Left ventricle myocardium inferior (tissue), 1 donor: ENCODE results near the gene TSPYL1. TPM values are rescaled to one million over a fixed set of nuclear protein-coding genes. Genes with fewer than 3 reads are reported as not detected.
A peak's percentile ranks its signal among the peaks of the same experiment; 100 is the strongest.

Experiments used
- DNase-seq: peaks from one replicate; pipeline ENCODE4 v3.0.0-alpha.2; 2020
- H3K27ac ChIP-seq: fragments of 200-600 bp; replicated peaks from 2 replicates; pipeline ENCODE4 v1.8.0; 2021
- H3K27me3 ChIP-seq: fragments of 200-600 bp; 2 replicates; pipeline ENCODE4 v1.8.0; 2021; ENCODE audit warnings: low read depth
- H3K36me3 ChIP-seq: fragments of 200-600 bp; 2 replicates; pipeline ENCODE4 v1.8.0; 2021
- H3K4me1 ChIP-seq: fragments of 200-600 bp; 2 replicates; pipeline ENCODE4 v1.8.0; 2021
- H3K4me3 ChIP-seq: fragments of 200-600 bp; 2 replicates; pipeline ENCODE4 v1.8.0; 2021; ENCODE audit warnings: mild to moderate bottlenecking, moderate library complexity
- H3K9me3 ChIP-seq: fragments of 200-600 bp; replicated peaks from 2 replicates; pipeline ENCODE4 v1.8.0; 2021
- CTCF ChIP-seq: fragments of 200-600 bp; IDR thresholded peaks from 2 replicates; pipeline ENCODE4 v1.8.0; 2021; ENCODE audit warnings: antibody characterized with exemption, mild to moderate bottlenecking, borderline replicate concordance
- intact Hi-C: fragments of 100-400 bp; cut with micrococcal nuclease; formaldehyde crosslinking; loops from one replicate; pipeline ENCODE4 v1.11.0; 2022
- total RNA-seq: library from RNA; stranded (reverse); fragmentation: NEBNext Ultra II Directional; extraction: Animal tissue kit (Norgen Biotek cat#: 25700); gene quantifications from one replicate; pipeline ENCODE4 v1.2.1, GENCODE V29; 2021
- donor health status: DM: no; HTN: yes; CAD: no; lungs with severe emphysema.

TSPYL1 gene
- total RNA-seq, 1 donor from 2014 or later: 89.5 TPM

- Histone ChIP-seq H3K27ac (no peak overlapping the region), H3K4me3 (no peak overlapping the region), H3K36me3 (peaks cover 14% of the 10 kb centered on the region), H3K4me1 (peaks cover 32% of the 10 kb centered on the region), H3K9me3 (peaks cover 3% of the 10 kb centered on the region), H3K27me3 (no peaks in the 10 kb centered on the region)
- no peak for DNase-seq
- TF ChIP-seq CTCF: peak; percentile 80
- intact Hi-C loops: no loop called here
Measured at GRCh38 chr6:116268589-116269293, 11.0 kb downstream of the TSPYL1 start.

- no peak for TF ChIP-seq CTCF
- H3K27ac ChIP-seq: no peak overlapping the region
- H3K4me3 ChIP-seq: no peak overlapping the region
- DNase-seq: no peak
- H3K27me3 ChIP-seq: no peaks in the 10 kb centered on the region
- H3K36me3 ChIP-seq: peaks cover 14% of the 10 kb centered on the region
- intact Hi-C loops: no loop called here
- H3K9me3 ChIP-seq: peaks cover 10% of the 10 kb centered on the region
- H3K4me1 ChIP-seq: peaks cover 28% of the 10 kb centered on the region
Measured at GRCh38 chr6:116267836-116268588, 11.7 kb downstream of the TSPYL1 start.

DNA sequence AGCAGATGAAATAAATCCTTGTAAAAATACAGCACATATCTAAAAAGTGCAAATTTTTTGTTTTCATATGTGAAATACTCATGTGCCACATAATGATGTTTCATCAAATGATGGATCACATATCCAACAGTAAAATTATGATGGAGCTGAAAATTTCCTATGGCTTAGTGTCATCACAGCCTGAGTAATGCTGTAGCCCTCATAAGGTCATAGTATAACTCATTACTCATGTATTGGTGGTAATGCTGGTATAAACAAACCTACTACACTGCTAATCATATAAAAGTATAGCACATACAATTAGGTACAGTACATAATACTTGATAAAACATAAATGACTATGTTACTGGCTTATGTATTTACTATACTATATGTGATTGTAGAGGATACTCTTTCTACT lies 12.9 kb downstream of the TSPYL1 start:
- no peak for TF ChIP-seq CTCF
- H3K9me3 ChIP-seq: peaks cover 14% of the 10 kb centered on the region
- H3K4me3 ChIP-seq: no peak overlapping the region
- peaks cover 17% of the 10 kb centered on the region for H3K36me3 ChIP-seq
- intact Hi-C loops: no loop called here
- no peaks in the 10 kb centered on the region for H3K27me3 ChIP-seq
- H3K4me1 ChIP-seq: peaks cover 28% of the 10 kb centered on the region
- no peak overlapping the region for H3K27ac ChIP-seq
- DNase-seq: no peak

DNA sequence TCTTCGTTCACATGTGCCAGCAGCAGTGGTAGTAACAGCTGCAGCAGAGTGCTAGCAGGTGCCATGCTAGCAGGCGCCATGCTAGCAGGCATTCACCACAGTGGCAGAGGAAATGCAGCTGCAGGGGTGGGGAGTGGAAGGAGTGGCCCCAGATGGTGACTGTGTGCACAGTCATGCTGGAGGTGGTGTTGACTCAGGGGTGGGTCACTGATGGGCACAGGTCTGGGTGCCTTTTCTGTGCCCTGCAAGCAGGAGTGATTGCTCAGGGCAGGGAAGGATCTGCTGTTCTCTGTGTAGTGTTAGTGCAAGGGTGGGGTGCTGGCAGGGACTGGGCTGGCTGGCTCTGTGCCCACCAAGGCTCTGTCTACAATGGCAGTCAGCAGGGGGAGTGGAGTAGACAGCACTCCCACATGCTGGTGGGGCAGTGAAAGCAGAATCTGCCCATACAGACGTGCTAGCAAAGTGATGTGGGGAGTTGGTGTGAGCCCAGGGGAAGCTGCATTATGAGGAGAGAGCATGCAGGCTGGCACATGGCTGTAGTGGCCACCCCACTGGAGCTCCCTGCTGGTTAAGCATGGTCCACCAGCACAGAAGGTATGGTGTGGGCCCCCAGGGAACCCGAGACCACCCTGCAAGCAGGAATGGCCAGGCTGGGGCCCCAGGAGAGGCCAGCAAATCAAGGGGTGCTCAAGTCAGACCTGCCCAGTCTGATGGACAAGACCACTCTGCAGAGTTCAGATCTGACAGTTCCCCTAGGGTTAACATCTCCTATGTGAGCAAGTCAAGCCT lies 14.5 kb downstream of the TSPYL1 start:
- intact Hi-C loops: no loop called here
- TF ChIP-seq CTCF: no peak
- DNase-seq: peak; percentile 50
- H3K36me3 ChIP-seq: peaks cover 17% of the 10 kb centered on the region
- peaks cover 28% of the 10 kb centered on the region for H3K4me1 ChIP-seq
- peaks cover 14% of the 10 kb centered on the region for H3K9me3 ChIP-seq
- H3K4me3 ChIP-seq: no peak overlapping the region
- no peaks in the 10 kb centered on the region for H3K27me3 ChIP-seq
- no peak overlapping the region for H3K27ac ChIP-seq

DNA sequence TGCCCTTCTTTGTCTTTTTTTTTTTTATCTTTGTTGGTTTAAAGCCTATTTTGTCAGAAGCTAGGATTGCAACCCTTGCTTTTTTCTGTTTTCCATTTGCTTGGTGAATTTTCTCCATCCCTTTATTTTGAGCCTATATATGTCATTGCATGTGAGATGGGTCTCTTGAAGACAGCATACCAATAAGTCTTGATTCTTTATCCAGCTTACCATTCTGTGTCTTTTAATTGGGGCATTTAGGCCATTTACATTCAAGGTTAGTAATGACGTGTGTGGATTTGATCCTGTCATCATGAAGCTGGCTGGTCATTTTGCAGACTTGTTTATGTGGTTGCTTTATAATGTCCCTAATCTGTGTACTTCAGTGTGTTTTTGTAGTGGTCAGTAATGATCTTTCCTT lies 16.4 kb downstream of the TSPYL1 start:
- intact Hi-C loops: no loop called here
- peaks cover 30% of the 10 kb centered on the region for H3K36me3 ChIP-seq
- no peaks in the 10 kb centered on the region for H3K27me3 ChIP-seq
- peaks cover 14% of the 10 kb centered on the region for H3K9me3 ChIP-seq
- peaks cover 18% of the 10 kb centered on the region for H3K4me1 ChIP-seq
- H3K4me3 ChIP-seq: no peak overlapping the region
- no peak for TF ChIP-seq CTCF
- DNase-seq: no peak
- H3K27ac ChIP-seq: no peak overlapping the region
